Nephron progenitor cell (in vitro differentiated cells): ENCODE measurements around the gene PRR16.

ENCODE experiments used
- DNase-seq: peaks from one replicate; pipeline ENCODE4 v3.0.0; 2021
- H3K27ac Mint-ChIP-seq: 2 replicates; pipeline ENCODE4 v1.8.0; 2021; ENCODE audit warnings: mild to moderate bottlenecking, moderate library complexity, mixed read lengths
- H3K27me3 Mint-ChIP-seq: 2 replicates; pipeline ENCODE4 v1.8.0; 2021; ENCODE audit warnings: mild to moderate bottlenecking, low read depth, mixed read lengths; ENCODE audit not compliant: poor library complexity
- H3K36me3 Mint-ChIP-seq: 2 replicates; pipeline ENCODE4 v1.8.0; 2021; ENCODE audit warnings: low read depth, mixed read lengths
- H3K4me1 Mint-ChIP-seq: 2 replicates; pipeline ENCODE4 v1.8.0; 2021; ENCODE audit warnings: mixed read lengths
- H3K4me3 Mint-ChIP-seq: 2 replicates; pipeline ENCODE4 v1.8.0; 2021; ENCODE audit warnings: mild to moderate bottlenecking, moderate library complexity, mixed read lengths
- H3K9me3 Mint-ChIP-seq: 2 replicates; pipeline ENCODE4 v1.8.0; 2021; ENCODE audit warnings: mild to moderate bottlenecking, moderate library complexity, mixed read lengths
- CTCF ChIP-seq: fragments of 200-600 bp; sonication (generic); IDR thresholded peaks from 2 replicates; pipeline ENCODE4 v1.5.0; 2021; ENCODE audit warnings: antibody characterized with exemption

Gene PRR16

GRCh38 chr5:120567066-120567465 is 103.0 kb downstream of the PRR16 start:
- H3K27me3 Mint-ChIP-seq = no peaks in the 10 kb centered on the region
- H3K4me3 Mint-ChIP-seq = no peak overlapping the region
- DNase-seq = no peak
- H3K27ac Mint-ChIP-seq = no peak overlapping the region
- no peaks in the 10 kb centered on the region for H3K4me1 Mint-ChIP-seq
- TF ChIP-seq CTCF = no peak
- no peaks in the 10 kb centered on the region for H3K9me3 Mint-ChIP-seq
- H3K36me3 Mint-ChIP-seq = no peaks in the 10 kb centered on the region

- Mint-ChIP-seq H3K27ac (no peak overlapping the region), H3K9me3 (no peaks in the 10 kb centered on the region)
Measured at GRCh38 chr5:120567921-120568320, 103.8 kb downstream of the PRR16 start.

GRCh38 chr5:120568711-120569110 is 104.6 kb downstream of the PRR16 start:
- no peak for TF ChIP-seq CTCF
- Mint-ChIP-seq H3K36me3 (no peaks in the 10 kb centered on the region), H3K4me1 (no peaks in the 10 kb centered on the region), H3K27ac (no peak overlapping the region), H3K27me3 (no peaks in the 10 kb centered on the region), H3K9me3 (no peaks in the 10 kb centered on the region), H3K4me3 (no peak overlapping the region)
- no peak for DNase-seq

More at GRCh38 chr5:120567921-120568320, 103.8 kb downstream of the PRR16 start:
- DNase-seq = no peak
- H3K27me3 Mint-ChIP-seq = no peaks in the 10 kb centered on the region
- H3K4me3 Mint-ChIP-seq = no peak overlapping the region
- no peak for TF ChIP-seq CTCF
- no peaks in the 10 kb centered on the region for H3K4me1 Mint-ChIP-seq
- no peaks in the 10 kb centered on the region for H3K36me3 Mint-ChIP-seq

- no peak overlapping the region for H3K27ac Mint-ChIP-seq
- H3K4me1 Mint-ChIP-seq = no peaks in the 10 kb centered on the region
- H3K9me3 Mint-ChIP-seq = peaks cover 5% of the 10 kb centered on the region
- no peak for DNase-seq
- H3K36me3 Mint-ChIP-seq = no peaks in the 10 kb centered on the region
- no peak overlapping the region for H3K4me3 Mint-ChIP-seq
- H3K27me3 Mint-ChIP-seq = peaks cover 3% of the 10 kb centered on the region
- TF ChIP-seq CTCF = no peak
Measured at GRCh38 chr5:120576588-120576987, 112.5 kb downstream of the PRR16 start.

GRCh38 chr5:120582635-120583034 is 118.5 kb downstream of the PRR16 start:
- no peaks in the 10 kb centered on the region for H3K4me1 Mint-ChIP-seq

More at GRCh38 chr5:120582635-120583034, 118.5 kb downstream of the PRR16 start:
- Mint-ChIP-seq H3K27me3 (peaks cover 9% of the 10 kb centered on the region), H3K36me3 (no peaks in the 10 kb centered on the region), H3K4me3 (no peak overlapping the region), H3K9me3 (peaks cover 9% of the 10 kb centered on the region), H3K27ac (no peak overlapping the region)
- no peak for DNase-seq
- TF ChIP-seq CTCF = no peak
